Stomach (tissue), 4 donors: Measurements from ENCODE around the gene SULT1C4.

Source experiments
- CTCF ChIP-seq, 7 experiments: fragments of 450-650 bp in 4 of 7; fragments of 200-600 bp in 3 of 7; sonication (generic) in 3 of 7; IDR thresholded peaks; one replicate each; pipeline ENCODE4 v1.5.1; 2016 to 2019; ENCODE audit warnings: antibody characterized with exemption in 7 of 7, control low read depth in 2 of 7, mild to moderate bottlenecking in 1 of 7
- EP300 ChIP-seq: sonication (generic); formaldehyde crosslinking; IDR thresholded peaks from one replicate; pipeline ENCODE4 v1.6.1; 2017; ENCODE audit warnings: antibody characterized with exemption
- POLR2A ChIP-seq, 4 donors: fragments of 450-650 bp; IDR thresholded peaks; one replicate each; pipeline ENCODE4 v1.6.1; 2016; ENCODE audit warnings: antibody characterized with exemption in 4 of 4, control low read depth in 2 of 4, mild to moderate bottlenecking in 1 of 4, moderate library complexity in 1 of 4
- POLR2AphosphoS5 ChIP-seq, 3 donors: sonication (generic); formaldehyde crosslinking; IDR thresholded peaks; one replicate each; pipeline ENCODE4 v1.6.1; 2016; ENCODE audit warnings: antibody characterized with exemption in 3 of 3

DNA sequence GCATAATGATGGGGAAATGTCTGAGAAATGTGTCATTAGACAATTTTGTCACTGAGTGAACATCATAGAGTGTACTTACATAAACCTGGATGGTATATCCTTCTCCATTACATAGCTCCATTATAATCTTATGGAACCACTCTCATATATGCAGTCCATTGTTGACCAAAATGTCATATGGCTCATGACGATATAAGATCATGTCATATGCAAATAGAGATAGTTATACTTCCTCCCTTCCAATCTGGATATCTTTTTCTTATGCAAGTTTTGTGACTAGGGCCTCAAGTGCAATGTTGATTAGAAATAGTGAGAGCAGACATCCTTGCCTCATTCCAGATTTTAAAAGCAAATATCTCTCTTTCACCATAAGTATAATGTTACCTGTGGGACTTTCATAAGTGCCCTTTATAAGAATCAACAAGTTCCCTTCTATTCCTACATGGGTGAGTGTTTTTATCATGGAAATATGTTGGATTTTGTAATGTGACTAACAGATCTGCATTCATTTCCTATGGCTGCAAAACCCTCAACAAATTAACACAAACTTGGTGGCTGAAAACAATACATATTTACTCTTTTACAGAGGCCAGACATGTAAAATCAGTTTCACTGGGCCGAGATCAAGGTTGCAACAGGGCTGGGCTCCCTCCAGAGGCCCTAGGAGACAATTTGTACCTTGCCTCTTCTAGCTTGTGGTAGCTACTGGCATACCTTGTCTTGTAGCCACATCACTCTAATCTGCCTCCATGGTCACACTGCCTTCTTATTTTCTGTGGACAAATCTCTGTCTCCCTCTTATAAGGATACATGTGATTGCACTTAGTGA, 21.6 kb upstream of the SULT1C4 start:
- TF ChIP-seq CTCF (IDR thresholded peaks at IDR 0.05), result no peak
- no peak for TF ChIP-seq POLR2A (IDR thresholded peaks at IDR 0.05)
- TF ChIP-seq POLR2AphosphoS5 (IDR thresholded peaks at IDR 0.05), result no peak
- TF ChIP-seq EP300, result no peak
